DND-41 (cell line): ENCODE measurements around the gene OLIG2.

ENCODE experiments used
- ATAC-seq: fragments of 200-7000 bp; cut with Tn5 transposase; 3 replicates; pipeline ENCODE4 v1.9.1; 2021; ENCODE audit warnings: low read depth; ENCODE audit not compliant: insufficient read depth
- DNase-seq: peaks from one replicate; pipeline ENCODE4 v3.0.0-alpha.2; 2020
- H2AFZ ChIP-seq: 2 replicates; pipeline ENCODE4 v1.6.0; 2012; ENCODE audit warnings: low read depth, low read length
- H3K27ac ChIP-seq: 2 replicates; pipeline ENCODE4 v1.5.1; 2012; ENCODE audit warnings: low read length, inconsistent platforms
- H3K27me3 ChIP-seq: fragments of 200-600 bp; sonication (generic); 2 replicates; pipeline ENCODE4 v1.6.0; 2012; ENCODE audit warnings: low read length, mild to moderate bottlenecking, inconsistent platforms; ENCODE audit not compliant: insufficient read depth, poor library complexity
- H3K36me3 ChIP-seq: 2 replicates; pipeline ENCODE4 v1.5.1; 2012; ENCODE audit warnings: low read length, inconsistent platforms; ENCODE audit not compliant: insufficient read depth
- H3K4me1 ChIP-seq: 2 replicates; pipeline ENCODE4 v1.5.1; 2012; ENCODE audit warnings: mild to moderate bottlenecking, low read length; ENCODE audit not compliant: insufficient read depth
- H3K4me2 ChIP-seq: 2 replicates; pipeline ENCODE4 v1.6.0; 2012; ENCODE audit warnings: mild to moderate bottlenecking, moderate library complexity, low read length, inconsistent platforms; ENCODE audit not compliant: insufficient read depth
- H3K4me3 ChIP-seq, 2 experiments: fragments of 200-600 bp in 1 of 2; shearing (Covaris generic) in 1 of 2; 2 replicates each; pipeline ENCODE4 v1.5.1; 2012 to 2016; ENCODE audit warnings: inconsistent platforms in 2 of 2, low read length in 2 of 2, mild to moderate bottlenecking in 2 of 2, low read depth in 1 of 2, moderate library complexity in 1 of 2
- H3K79me2 ChIP-seq: 2 replicates; pipeline ENCODE4 v1.6.0; 2012; ENCODE audit warnings: low read length, inconsistent platforms; ENCODE audit not compliant: insufficient read depth
- H3K9ac ChIP-seq: 2 replicates; pipeline ENCODE4 v1.6.0; 2012; ENCODE audit warnings: low read depth, mild to moderate bottlenecking, inconsistent platforms, low read length, moderate library complexity
- H3K9me3 ChIP-seq: 2 replicates; pipeline ENCODE4 v1.5.1; 2012; ENCODE audit warnings: low read length, moderate library complexity, mild to moderate bottlenecking, inconsistent platforms; ENCODE audit not compliant: insufficient read depth, severe bottlenecking
- H4K20me1 ChIP-seq: 2 replicates; pipeline ENCODE4 v1.6.0; 2012; ENCODE audit warnings: low read length; ENCODE audit not compliant: insufficient read depth
- CTCF ChIP-seq: IDR thresholded peaks from 2 replicates; pipeline ENCODE4 v1.5.1; 2012; ENCODE audit warnings: borderline replicate concordance, low read length, moderate library complexity, mild to moderate bottlenecking; ENCODE audit not compliant: poor library complexity, severe bottlenecking; ENCODE audit errors: extremely low read depth
- EZH2 ChIP-seq: IDR thresholded peaks from 3 replicates; pipeline ENCODE4 v1.6.1; 2012; ENCODE audit warnings: borderline replicate concordance, low read depth, mild to moderate bottlenecking, moderate library complexity, low read length, inconsistent platforms; ENCODE audit not compliant: severe bottlenecking

The OLIG2 gene

GRCh38 chr21:33032434-33033047 is 6.8 kb downstream of the OLIG2 start:
- TF ChIP-seq EZH2 = no peak
- no peak for TF ChIP-seq CTCF
- Histone ChIP-seq H3K4me1 (peaks cover 9% of the 10 kb centered on the region), H3K9ac (no peak overlapping the region), H3K36me3 (no peaks in the 10 kb centered on the region), H3K27ac (no peak overlapping the region), H3K79me2 (no peaks in the 10 kb centered on the region), H3K4me3 (no peak overlapping the region), H2AFZ (no peak overlapping the region), H4K20me1 (no peaks in the 10 kb centered on the region), H3K9me3 (no peaks in the 10 kb centered on the region), H3K27me3 (peaks cover 12% of the 10 kb centered on the region), H3K4me2 (no peak overlapping the region)
- ATAC-seq = no peak
- DNase-seq = no peak

GRCh38 chr21:33033094-33033951 is 7.6 kb downstream of the OLIG2 start:
- Histone ChIP-seq H3K9me3 (no peaks in the 10 kb centered on the region), H2AFZ (no peak overlapping the region), H3K4me3 (no peak overlapping the region), H4K20me1 (no peaks in the 10 kb centered on the region), H3K4me1 (peaks cover 9% of the 10 kb centered on the region), H3K4me2 (no peak overlapping the region), H3K9ac (no peak overlapping the region), H3K79me2 (no peaks in the 10 kb centered on the region), H3K27me3 (peaks cover 11% of the 10 kb centered on the region), H3K36me3 (no peaks in the 10 kb centered on the region), H3K27ac (no peak overlapping the region)
- TF ChIP-seq EZH2 = no peak
- TF ChIP-seq CTCF = no peak
- DNase-seq = no peak
- no peak for ATAC-seq

- TF ChIP-seq CTCF (no peak), EZH2 (no peak)
- Histone ChIP-seq H3K36me3 (no peaks in the 10 kb centered on the region), H3K9ac (no peak overlapping the region), H3K27me3 (peaks cover 5% of the 10 kb centered on the region), H4K20me1 (no peaks in the 10 kb centered on the region), H3K79me2 (no peaks in the 10 kb centered on the region), H3K27ac (no peak overlapping the region), H3K4me1 (peaks cover 9% of the 10 kb centered on the region), H3K9me3 (no peaks in the 10 kb centered on the region), H2AFZ (no peak overlapping the region), H3K4me3 (no peak overlapping the region), H3K4me2 (no peak overlapping the region)
- no peak for ATAC-seq
- DNase-seq = no peak
Observed at GRCh38 chr21:33033961-33034413, 8.3 kb downstream of the OLIG2 start.
